Dermis blood vessel endothelial cell (primary cell): ENCODE data around the gene NVL. TPM values are rescaled to one million over a fixed set of nuclear protein-coding genes. Genes with fewer than 3 reads are reported as not detected.

ENCODE experiments used
- DNase-seq: peaks from one replicate; pipeline ENCODE4 v3.0.0; 2010
- total RNA-seq: library from RNA; depleted of rRNA; stranded (reverse); fragments of >200 nt; gene quantifications from 2 replicates; pipeline ENCODE4 v1.2.3, GENCODE V29; 2014

NVL gene
- total RNA-seq, 1 donor from 2014 or later, result 31.0 TPM

DNA sequence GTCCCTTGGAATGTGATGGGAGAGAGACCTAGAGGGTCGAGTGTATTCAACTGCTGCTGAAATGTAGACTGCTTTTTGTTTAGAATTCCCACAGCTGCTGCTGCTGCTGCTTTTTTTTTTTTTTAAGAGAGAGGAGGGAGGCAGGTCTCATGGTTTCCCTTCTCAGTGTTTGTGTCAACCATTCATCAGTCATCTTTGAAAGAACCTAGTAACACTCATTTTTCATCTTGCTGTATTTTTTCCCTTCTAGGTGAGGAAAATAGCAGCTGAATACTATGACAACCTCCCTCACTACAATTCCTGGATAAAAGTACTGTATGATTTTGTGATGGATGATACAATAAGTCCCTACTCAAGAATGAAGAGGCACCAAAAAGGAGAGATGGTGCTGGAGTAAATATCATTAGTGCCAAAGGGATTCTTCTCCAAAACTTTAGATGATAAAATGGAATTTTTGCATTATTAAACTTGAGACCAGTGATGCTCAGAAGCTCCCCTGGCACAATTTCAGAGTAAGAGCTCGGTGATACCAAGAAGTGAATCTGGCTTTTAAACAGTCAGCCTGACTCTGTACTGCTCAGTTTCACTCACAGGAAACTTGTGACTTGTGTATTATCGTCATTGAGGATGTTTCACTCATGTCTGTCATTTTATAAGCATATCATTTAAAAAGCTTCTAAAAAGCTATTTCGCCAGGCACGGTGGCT, 137.7 kb downstream of the NVL start:
- no peak for DNase-seq

DNA sequence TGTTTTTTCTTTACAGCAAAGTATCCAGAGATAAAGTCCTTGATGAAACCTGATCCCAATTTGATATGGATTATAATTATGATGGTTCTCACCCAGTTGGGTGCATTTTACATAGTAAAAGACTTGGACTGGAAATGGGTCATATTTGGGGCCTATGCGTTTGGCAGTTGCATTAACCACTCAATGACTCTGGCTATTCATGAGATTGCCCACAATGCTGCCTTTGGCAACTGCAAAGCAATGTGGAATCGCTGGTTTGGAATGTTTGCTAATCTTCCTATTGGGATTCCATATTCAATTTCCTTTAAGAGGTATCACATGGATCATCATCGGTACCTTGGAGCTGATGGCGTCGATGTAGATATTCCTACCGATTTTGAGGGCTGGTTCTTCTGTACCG, 140.4 kb downstream of the NVL start:
- DNase-seq, result no peak

DNA sequence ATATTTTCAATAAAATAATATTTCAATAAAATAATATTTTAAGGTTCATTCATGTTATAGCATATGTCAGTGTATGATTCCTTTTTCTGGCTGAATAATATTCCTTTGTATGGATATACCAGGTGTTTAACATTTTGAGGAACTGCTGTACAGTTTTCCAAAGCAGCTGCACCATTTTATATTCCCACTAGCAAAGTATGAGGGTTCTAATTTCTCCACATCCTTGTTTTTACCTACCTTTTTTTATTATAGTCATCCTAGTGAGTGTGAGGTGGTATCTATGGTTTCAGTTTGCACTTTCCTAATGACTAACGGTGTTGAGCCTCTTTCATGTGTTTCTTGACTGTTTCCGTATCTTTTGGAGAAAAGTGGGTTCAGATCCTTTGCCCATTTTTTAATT, 141.7 kb downstream of the NVL start:
- no peak for DNase-seq

DNA sequence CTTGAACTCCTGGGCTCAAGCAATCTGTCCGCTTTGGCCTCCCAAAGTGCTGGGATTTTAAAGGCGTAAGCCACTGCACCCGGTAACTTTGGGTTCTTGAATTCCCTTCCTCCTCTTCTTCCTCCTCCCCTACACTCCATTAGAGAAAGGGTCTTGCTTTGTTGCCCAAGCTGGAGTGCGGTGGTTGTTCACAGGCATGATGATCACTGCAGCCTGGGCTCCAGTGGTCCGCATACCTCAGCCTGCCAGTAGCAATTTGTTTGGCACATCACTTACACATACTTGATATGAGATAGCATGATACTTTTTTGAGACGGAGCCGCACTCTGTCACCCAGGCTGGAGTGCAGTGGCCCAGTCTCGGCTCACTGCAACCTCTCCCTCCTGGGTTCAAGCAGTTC, 144.8 kb downstream of the NVL start:
- no peak for DNase-seq

DNA sequence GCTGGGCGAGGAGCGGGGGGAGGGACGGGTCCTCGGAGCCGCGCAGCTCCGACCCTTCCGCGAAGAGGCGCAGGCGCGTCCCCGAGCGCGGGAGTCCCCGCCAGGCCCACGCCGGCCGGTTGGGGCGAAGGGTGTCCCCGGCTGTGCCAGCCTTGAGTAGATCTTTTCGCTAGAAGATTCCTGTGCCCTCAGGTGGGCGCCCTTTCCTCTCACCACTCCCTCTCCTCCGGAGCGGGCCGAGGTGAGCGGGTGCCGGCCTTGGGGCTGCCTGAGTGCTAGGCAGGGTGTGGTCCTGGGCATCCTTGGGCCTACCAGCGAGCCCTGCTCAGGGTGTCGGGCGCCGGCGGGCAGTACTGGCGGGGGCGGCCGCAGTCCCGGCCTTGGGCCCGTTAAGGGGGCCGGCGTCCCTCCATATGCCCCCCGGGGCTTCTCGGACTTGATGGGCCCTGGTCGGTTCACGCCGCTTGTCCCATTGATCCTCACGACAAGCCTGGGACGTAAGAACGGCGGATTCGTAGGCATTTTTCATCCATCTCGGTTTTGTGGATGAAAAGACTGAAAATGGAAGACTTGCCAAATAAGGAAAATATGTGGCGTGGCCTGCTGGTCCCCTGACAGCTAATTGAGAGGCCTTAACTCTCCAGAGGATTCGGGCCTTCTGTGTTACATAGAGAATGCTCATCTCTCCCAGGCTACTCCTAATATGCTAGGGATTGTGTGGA, 146.2 kb downstream of the NVL start:
- peak; percentile 68 for DNase-seq

DNA sequence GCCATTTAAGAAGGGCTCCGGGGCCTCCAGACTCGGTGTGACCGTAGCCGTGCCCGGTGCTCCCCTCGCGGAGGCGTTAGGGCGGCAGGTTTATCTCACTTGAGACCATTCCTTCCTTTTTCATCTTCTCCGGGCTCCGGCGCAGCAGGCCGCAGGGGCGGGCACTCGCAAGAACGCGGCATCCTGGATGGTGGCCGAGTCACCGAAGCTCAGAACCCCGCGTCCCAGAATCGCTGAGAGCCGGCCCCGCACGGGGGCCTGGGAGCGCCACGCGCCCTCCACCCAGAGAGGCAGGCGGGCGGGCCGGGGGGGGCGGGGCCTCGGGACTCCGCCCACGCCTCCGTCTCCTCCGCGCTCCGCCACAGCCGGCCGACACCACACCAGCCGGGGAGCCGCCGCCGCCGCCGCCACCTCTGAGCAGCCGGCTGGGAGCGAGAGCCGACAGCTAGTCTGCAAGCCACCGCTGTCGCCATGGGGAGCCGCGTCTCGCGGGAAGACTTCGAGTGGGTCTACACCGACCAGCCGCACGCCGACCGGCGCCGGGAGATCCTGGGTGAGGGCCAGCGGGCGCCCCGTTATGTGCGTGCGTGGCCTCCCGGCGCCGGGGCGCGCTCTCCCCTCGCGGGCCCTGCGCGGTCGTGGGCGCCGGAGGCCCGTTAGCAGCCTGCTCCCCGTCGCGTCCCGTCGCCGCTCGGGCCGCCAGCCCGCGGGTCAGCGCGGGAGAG, 146.9 kb downstream of the NVL start, which contains the start of gene DEGS1:
Gene DEGS1, plus strand, starts transcription at position 375 of the 725 bp plus-strand sequence. Its CDS starts 97 bp downstream, at position 472.
- DNase-seq, result peak; percentile 89

DNA sequence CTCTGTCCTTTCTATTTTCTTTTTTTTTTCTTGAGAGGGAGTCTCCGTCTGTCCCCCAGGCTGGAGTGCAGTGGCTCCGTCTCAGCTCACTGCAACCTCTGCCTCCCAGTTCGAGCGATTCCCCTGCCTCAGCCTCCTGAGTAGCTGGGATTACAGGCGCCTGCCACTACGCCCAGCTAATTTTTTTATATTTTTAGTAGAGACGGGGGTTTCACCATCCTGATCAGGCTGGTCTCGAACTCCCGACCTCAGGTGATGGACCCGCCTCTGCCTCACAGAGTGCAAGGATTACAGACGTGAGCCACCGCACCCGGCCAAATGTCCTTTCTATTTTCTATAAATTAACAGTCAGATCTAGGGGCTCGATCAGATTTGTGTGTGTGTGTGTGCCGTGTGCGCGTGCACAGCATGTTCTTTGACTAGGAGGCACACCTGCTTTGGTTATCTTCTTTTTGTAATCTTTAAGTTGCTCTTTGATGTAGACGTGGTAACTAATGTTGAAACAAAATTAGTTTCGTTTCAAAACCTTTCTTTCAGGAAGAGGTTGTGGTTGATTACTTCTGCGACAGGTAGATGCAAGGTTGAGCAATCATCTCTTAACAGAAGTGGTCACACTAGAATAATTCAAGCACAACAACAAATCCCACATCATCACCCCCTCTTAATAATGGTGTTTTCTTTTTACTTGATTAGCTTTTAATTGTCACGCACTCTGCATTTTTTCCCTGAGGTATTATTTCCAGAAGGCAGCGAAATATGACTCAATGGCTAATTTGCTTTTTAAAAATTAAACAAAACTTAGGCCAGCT, 147.7 kb downstream of the NVL start:
- no peak for DNase-seq

DNA sequence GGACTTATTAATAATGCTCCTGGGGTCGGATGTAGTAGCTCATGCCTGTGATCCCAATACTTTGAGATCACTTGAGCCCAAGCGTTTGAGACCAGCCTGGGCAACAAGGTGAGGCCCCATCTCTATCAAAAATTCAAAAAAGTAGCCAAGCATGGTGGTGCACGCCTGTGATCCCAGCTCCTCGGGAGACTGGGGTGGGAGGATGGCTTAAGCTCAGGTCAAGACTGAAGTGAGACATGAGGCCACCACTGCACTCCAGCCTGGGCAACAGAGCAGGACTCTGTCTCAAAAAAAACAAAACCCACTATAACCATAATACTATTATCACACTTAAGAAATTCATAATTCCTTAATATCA, 148.5 kb downstream of the NVL start:
- DNase-seq, result no peak

DNA sequence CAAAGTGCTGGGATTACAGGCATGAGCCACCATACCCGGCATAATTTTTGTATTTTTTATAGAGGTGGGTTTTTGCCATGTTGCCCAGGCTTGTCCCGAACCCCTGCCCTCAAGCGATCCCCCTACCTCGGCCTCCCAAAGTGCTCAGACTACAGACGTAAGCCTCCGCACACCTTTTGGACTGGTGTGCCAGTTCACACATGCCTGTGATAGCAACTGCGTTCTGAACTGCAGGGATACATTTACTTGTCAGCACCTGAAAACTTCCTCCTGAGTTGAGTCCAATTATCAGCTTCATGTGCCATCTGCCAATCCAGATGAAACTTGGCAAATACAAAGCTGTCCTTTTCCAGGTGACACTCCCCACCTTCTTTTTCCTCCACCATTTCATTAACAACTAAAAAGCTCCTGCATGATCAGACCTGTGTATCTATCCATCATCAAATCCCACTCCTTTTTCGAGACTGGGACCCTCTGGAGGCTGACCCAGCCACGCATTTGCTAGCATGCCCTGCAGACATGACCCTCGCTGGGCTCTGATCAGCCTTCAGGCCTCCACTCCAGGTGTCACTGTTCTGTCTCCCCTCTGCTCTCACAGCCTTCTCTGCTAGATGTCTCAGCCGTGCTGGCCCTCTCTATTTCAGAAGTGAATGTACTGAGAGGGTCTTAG, 149.1 kb downstream of the NVL start:
- no peak for DNase-seq

DNA sequence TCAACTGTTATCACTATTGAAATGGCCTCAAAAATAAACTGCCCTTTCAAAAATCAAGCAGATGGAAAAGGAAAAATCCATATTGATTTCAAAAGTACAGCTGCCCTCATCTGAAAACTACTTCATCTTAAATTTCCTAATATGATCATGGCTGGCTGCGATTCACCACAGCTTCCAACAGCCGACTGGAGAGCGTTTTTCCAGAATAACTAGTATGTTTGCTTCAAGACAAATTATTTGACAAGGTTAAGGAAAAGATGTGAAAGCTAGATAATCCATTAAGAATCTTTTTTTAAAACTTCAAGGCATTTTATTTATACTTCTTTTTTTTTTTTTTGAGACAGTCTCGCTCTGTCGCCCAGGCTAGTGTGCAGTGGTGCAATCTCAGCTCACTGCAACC, 151.1 kb downstream of the NVL start:
- DNase-seq, result no peak

DNA sequence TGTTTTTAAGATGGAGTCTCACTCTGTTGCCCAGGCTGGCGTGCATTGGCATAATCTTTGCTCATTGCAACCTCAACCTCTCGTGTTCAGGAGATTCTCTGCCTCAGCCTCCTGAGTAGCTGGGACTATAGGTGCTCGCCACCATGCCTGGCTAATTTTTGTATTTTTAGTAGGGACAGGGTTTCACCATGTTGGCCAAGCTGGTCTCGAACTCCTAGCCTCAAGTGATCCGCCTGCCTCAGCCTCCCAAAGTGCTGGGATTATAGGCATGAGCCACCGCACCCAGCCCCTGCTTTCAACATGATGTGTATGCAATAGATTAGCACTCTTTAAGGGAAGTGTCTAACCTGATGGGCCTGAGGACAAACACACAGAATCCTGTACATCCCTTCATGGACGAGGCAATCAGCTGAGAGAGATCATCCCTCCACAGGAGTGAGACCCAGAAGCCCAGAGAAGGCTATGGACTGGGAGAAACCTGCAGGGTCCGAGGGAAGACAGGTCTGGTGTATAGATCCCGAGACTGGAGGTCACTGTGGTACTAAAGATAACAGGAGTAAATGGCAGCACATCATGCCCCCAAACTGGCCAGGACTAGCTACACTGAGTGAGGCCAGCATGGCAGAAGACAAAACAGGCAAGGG, 152.5 kb downstream of the NVL start:
- no peak for DNase-seq

Other genes with a start within 250 kb of the NVL start
- 64.5 and 82.2 TPM in 2 replicates for gene FBXO28, start 216.1 kb downstream of the NVL start, total RNA-seq
- gene DEGS1, start 146.9 kb downstream of the NVL start, total RNA-seq, result 115 and 126 TPM in 2 replicates
- 80.3 and 82.5 TPM in 2 replicates for gene CNIH4, start 26.7 kb upstream of the NVL start, total RNA-seq
- 70.3 and 140 TPM in 2 replicates for gene WDR26, start 104.6 kb upstream of the NVL start, total RNA-seq